Stimulated activated CD8-positive, alpha-beta memory T cell treated with anti-CD3 and anti-CD28 coated beads, Interleukin-7, amount 100 ng/mL, for 48 hours (primary cell): ENCODE data around the gene PFKM.

ENCODE experiments used
- DNase-seq, 2 donors: peaks; one replicate each; pipeline ENCODE4 v3.0.0-alpha.2; 2020; ENCODE audit warnings: low read depth in 1 of 2; ENCODE audit errors: extremely low read depth in 1 of 2

The PFKM gene

DNA sequence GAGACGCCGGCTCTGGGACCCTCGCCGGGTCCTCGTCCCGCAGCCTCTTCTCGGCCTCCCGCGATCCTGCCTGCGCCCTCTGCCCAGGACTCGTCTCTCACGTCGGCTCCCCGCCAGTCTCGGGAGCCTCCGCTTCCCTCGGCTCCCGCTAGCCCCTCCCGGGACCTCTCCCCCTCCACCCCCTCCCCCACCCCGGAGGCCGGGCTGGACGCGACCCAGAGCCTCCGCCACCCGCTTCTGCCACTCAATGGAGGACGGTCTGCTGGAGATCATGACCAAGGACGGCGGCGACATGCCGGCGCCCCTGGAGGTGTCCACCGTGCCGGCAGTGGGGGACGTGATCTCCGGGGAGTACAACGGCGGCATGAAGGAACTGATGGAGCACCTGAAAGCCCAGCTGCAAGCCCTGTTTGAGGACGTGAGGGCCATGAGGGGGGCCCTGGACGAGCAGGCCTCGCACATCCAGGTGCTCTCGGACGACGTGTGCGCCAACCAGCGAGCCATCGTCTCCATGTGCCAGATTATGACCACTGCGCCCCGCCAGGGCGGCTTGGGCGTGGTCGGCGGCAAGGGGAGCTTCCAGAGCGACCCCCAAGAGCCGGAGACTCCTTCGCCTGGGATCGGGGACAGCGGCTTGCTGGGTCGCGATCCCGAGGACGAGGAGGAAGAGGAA lies 64.8 kb downstream of the PFKM start:
- DNase-seq, result no peak

DNA sequence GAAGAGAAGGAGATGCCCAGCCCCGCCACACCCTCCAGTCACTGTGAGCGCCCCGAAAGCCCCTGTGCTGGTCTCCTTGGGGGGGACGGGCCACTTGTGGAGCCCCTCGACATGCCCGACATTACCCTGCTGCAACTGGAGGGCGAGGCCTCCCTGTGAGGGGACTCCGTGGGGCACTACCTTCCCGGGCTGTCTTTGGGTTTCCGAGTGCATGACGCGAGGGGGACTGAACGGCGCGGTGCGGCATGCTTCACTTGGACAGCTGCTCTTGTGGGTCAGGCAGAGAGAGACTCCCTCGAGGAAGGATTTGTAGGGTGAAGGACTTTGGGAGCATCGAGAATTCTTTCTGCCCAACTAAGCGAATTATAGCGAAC lies 65.4 kb downstream of the PFKM start:
- DNase-seq, result no peak

GRCh38 chr12:48185181-48185919 lies 66.2 kb downstream of the PFKM start:
- no peak for DNase-seq

- no peak for DNase-seq
Measured at GRCh38 chr12:48187916-48188695, 68.9 kb downstream of the PFKM start.

DNA sequence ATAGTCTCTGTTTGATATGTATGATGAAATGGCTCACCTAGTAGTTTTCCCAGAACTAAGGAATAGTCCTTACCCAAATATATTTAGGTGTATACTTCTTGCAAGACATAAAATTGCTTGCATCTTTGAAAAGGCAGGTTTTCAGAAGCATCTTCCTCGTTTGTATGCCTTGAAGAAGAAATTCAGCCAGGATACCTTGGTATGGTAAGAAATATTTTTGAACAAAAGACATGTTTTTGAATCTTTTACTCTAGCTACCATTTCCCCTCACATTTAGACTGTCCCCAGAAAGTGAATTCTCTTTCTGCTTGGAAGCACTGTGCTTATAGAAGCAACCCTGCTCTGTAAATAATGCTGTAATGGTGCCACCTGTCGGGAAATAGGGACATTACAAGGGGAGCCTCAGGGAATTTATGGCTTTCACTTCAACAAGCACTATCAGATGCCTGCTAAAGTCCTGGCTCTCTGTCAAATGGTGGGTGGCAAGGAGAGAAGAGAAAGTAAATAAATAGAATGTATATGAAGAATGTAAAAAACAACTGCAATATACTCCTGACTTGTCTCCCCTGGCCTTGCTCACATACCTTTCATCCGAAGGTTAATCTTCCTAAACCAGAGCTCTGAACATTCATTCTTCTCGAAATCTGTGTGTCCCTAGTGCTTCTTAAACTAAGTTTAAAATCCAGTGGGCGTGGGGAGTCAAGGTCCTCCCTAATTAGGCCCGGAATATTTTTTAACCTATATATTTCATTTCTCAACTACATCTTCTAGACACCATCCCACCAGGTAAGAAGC lies 70.4 kb downstream of the PFKM start:
- DNase-seq, result no peak

- DNase-seq, result no peak
Measured at GRCh38 chr12:48191096-48191495, 71.9 kb downstream of the PFKM start.

GRCh38 chr12:48192861-48193260 lies 73.7 kb downstream of the PFKM start:
- DNase-seq, result no peak

DNA sequence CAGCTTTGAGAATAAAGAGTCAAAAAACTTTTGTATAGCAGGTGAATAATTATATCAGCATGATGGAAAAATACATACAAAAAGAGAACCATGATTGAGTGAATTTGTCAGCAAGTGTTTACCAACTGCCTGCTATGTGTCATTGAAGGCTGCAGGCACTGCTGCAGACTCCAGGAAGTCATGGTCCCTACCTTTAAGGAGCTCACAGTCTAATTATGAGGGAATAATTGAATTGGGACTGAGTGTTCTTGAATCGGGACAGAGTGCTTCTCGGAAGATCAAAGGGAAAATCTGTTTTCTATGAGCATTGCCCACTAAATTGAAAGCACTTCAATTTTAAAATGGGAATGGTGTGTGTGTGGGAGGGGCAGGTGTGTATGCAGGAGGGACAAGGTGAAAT lies 74.5 kb downstream of the PFKM start:
- DNase-seq, result no peak

DNA sequence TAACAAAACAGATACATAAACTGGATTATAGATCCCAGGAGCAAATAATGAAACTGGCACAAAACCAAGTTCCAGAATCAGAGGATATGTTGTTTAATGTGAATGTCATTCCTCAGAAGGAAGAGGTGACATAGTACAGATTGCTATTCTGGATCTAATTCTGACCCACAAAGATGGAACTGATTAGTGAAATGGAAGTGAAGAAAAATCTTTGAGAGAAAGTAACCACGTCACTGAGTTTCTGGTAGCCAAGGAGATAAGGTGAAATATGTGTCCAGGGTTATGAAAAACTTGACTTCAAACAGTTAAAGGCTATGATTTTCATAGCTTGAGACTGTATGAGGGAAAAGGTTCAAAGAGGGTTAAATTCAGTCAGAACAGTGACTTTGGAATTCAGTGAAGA lies 75.6 kb downstream of the PFKM start:
- DNase-seq, result no peak
